ENCODE measurements around the gene KIF13A. TPM values are rescaled to one million over a fixed set of nuclear protein-coding genes. Genes with fewer than 3 reads are reported as not detected.
A peak's percentile ranks its signal among the peaks of the same experiment; 100 is the strongest.

Gene KIF13A
- total and polyA plus RNA-seq, 10 of the 15 experiments (the other 5 are each of a cell fraction or from before 2014, with no cell fraction given): 0.02 to 0.26 (median 0.13) TPM; not detected in 2

GRCh38 chr6:17729223-17730077, 258.0 kb downstream of the KIF13A start:
- no peaks in the 10 kb centered on the region for H3K36me3 ChIP-seq (ENCODE audit: control insufficient read depth in 2 of 2, insufficient read depth in 2 of 2, low read length in 1 of 2)
- H3K9me3 ChIP-seq (replicated peaks; ENCODE audit: control insufficient read depth, insufficient read depth, low read length): no peaks in the 10 kb centered on the region
- DNase-seq (ENCODE audit: low read depth, low spot score) (no peak), ATAC-seq (no peak), FAIRE-seq (no peak)
- H3K4me3 ChIP-seq: no peak overlapping the region
- H4K20me1 ChIP-seq (ENCODE audit: control insufficient read depth, insufficient read depth): no peaks in the 10 kb centered on the region
- H2AFZ ChIP-seq (ENCODE audit: control insufficient read depth, low read depth, low read length): no peak overlapping the region
- in situ Hi-C loops (cut with MboI) (no loop called here), intact Hi-C loops (cut with micrococcal nuclease; ENCODE audit: unreplicated experiment) (no loop called here)
- SMC1A ChIA-PET (ENCODE audit: uncharacterized antibody, unreplicated experiment): no interaction called here
- H3K4me1 ChIP-seq (ENCODE audit: control insufficient read depth, insufficient read depth, low read length): no peaks in the 10 kb centered on the region
- H3K9ac ChIP-seq (ENCODE audit: control insufficient read depth, insufficient read depth, low read length): no peak overlapping the region
- POLR2A ChIA-PET: no interaction called here
- H3K27ac ChIP-seq (ENCODE audit: control insufficient read depth, insufficient read depth): no peak overlapping the region
- WGBS (ENCODE audit: insufficient coverage, insufficient replicate concordance, low lambda C conversion rate, missing lambda C conversion rate): 53% methylated on average over 12 of the region's 12 CpGs
- no peaks in the 10 kb centered on the region for H3K27me3 ChIP-seq (replicated peaks in 1 of 2; ENCODE audit: control insufficient read depth in 2 of 2, insufficient read depth in 2 of 2, low read length in 1 of 2)
- RAD21 ChIA-PET (ENCODE audit: unreplicated experiment): no interaction called here
- no peak overlapping the region for H3K4me2 ChIP-seq (ENCODE audit: control insufficient read depth, insufficient read depth)
- BruUV-seq (replicated peaks): no TSS peak
- H3K79me2 ChIP-seq (ENCODE audit: control insufficient read depth, insufficient read depth, low read length): no peaks in the 10 kb centered on the region
- TF ChIP-seq CTCF (IDR thresholded peaks at IDR 0.05 in 2 of 3, conservative IDR thresholded peaks at IDR 0.05 in 1 of 3; ENCODE audit: control insufficient read depth in 2 of 3, extremely low read depth in 1 of 3, insufficient read depth in 1 of 3, low read depth in 3 of 3, low read length in 3 of 3): no peak
- TF ChIP-seq CHD1 (IDR thresholded peaks at IDR 0.05; ENCODE audit: low read depth, low read length): no peak
- peak; percentile 59; the same call in 1 of the 2 replicates for TF ChIP-seq NFYB (IDR thresholded peaks at IDR 0.05; ENCODE audit: insufficient read depth, low read depth, low read length)
- no peak for TF ChIP-seq ZBED1 (IDR thresholded peaks at IDR 0.05; ENCODE audit: borderline replicate concordance)
- no peak for TF ChIP-seq CEBPZ (IDR thresholded peaks at IDR 0.05; ENCODE audit: low read depth, low read length)
- CTCF ChIA-PET: no interaction called here

Measured in GM12878 (cell line).